ENCODE results near the gene SAMM50.

Gene SAMM50

GRCh38 chr22:43992331-43992821 is 37.1 kb downstream of the SAMM50 start:
- no peak for TF ChIP-seq USF1 (IDR thresholded peaks at IDR 0.05)
- no peak for TF ChIP-seq FOXM1 (IDR thresholded peaks at IDR 0.05; ENCODE audit: borderline replicate concordance, low read depth)
- TF ChIP-seq TEAD4 (IDR thresholded peaks at IDR 0.05) = no peak
- no peak for TF ChIP-seq REST (IDR thresholded peaks at IDR 0.05; ENCODE audit: low read depth)
- no peak for TF ChIP-seq EGR1 (IDR thresholded peaks at IDR 0.05)
- no peak for TF ChIP-seq CEBPB (IDR thresholded peaks at IDR 0.05)
- TF ChIP-seq MAX (IDR thresholded peaks at IDR 0.05) = no peak
- no peak for TF ChIP-seq EP300 (IDR thresholded peaks at IDR 0.05; ENCODE audit: borderline replicate concordance)

- TF ChIP-seq TEAD4 (IDR thresholded peaks at IDR 0.05) (no peak), RAD21 (IDR thresholded peaks at IDR 0.05; ENCODE audit: low read depth) (peak; percentile 72), FOXM1 (IDR thresholded peaks at IDR 0.05; ENCODE audit: borderline replicate concordance, low read depth) (no peak), TCF12 (IDR thresholded peaks at IDR 0.05; ENCODE audit: low read depth) (no peak), CEBPB (IDR thresholded peaks at IDR 0.05) (no peak)
These were observed 38.0 kb downstream of the SAMM50 start for GRCh38 chr22:43993072-43993760.

GRCh38 chr22:43994006-43994405 is 38.8 kb downstream of the SAMM50 start:
- TF ChIP-seq FOXM1 (IDR thresholded peaks at IDR 0.05; ENCODE audit: borderline replicate concordance, low read depth) = no peak
- no peak for TF ChIP-seq CEBPB (IDR thresholded peaks at IDR 0.05)
- TF ChIP-seq EP300 (IDR thresholded peaks at IDR 0.05; ENCODE audit: borderline replicate concordance) = no peak
- no peak for TF ChIP-seq RAD21 (IDR thresholded peaks at IDR 0.05; ENCODE audit: low read depth)
- no peak for TF ChIP-seq USF1 (IDR thresholded peaks at IDR 0.05)
- no peak for TF ChIP-seq TAF1 (IDR thresholded peaks at IDR 0.05; ENCODE audit: low read depth)
- TF ChIP-seq EGR1 (IDR thresholded peaks at IDR 0.05) = no peak
- no peak for TF ChIP-seq MAX (IDR thresholded peaks at IDR 0.05)
- TF ChIP-seq ZBTB7A (IDR thresholded peaks at IDR 0.05; ENCODE audit: low read depth) = no peak
- no peak for TF ChIP-seq CREB1 (IDR thresholded peaks at IDR 0.05; ENCODE audit: low read depth)
- no peak for TF ChIP-seq YY1 (IDR thresholded peaks at IDR 0.05; ENCODE audit: low read depth)
- TF ChIP-seq NFIC (IDR thresholded peaks at IDR 0.05) = no peak
- TF ChIP-seq REST (IDR thresholded peaks at IDR 0.05; ENCODE audit: low read depth) = no peak

GRCh38 chr22:43994416-43994815 is 39.2 kb downstream of the SAMM50 start:
- TF ChIP-seq REST (IDR thresholded peaks at IDR 0.05; ENCODE audit: low read depth) (no peak), RAD21 (IDR thresholded peaks at IDR 0.05; ENCODE audit: low read depth) (no peak), TAF1 (IDR thresholded peaks at IDR 0.05; ENCODE audit: low read depth) (no peak), EP300 (IDR thresholded peaks at IDR 0.05; ENCODE audit: borderline replicate concordance) (no peak), CREB1 (IDR thresholded peaks at IDR 0.05; ENCODE audit: low read depth) (no peak), NFIC (IDR thresholded peaks at IDR 0.05) (no peak), EGR1 (IDR thresholded peaks at IDR 0.05) (no peak), MAX (IDR thresholded peaks at IDR 0.05) (no peak), CEBPB (IDR thresholded peaks at IDR 0.05) (no peak), TCF12 (IDR thresholded peaks at IDR 0.05; ENCODE audit: low read depth) (no peak), ZBTB7A (IDR thresholded peaks at IDR 0.05; ENCODE audit: low read depth) (no peak), USF1 (IDR thresholded peaks at IDR 0.05) (no peak), FOXM1 (IDR thresholded peaks at IDR 0.05; ENCODE audit: borderline replicate concordance, low read depth) (no peak)

Measured in Ishikawa (cell line).